Nephron (organoid): ENCODE results near the gene SLC38A8.

ENCODE experiments used
- H3K27ac Mint-ChIP-seq, 3 experiments: 2 replicates each; pipeline ENCODE4 v1.8.0; 2020; ENCODE audit warnings: mixed read lengths in 3 of 3, mild to moderate bottlenecking in 2 of 3, moderate library complexity in 1 of 3
- H3K27me3 Mint-ChIP-seq: 2 replicates; pipeline ENCODE4 v1.8.0; 2021; ENCODE audit warnings: low read depth, mild to moderate bottlenecking, moderate library complexity, mixed read lengths
- H3K36me3 Mint-ChIP-seq: 2 replicates; pipeline ENCODE4 v1.8.0; 2020; ENCODE audit warnings: low read depth, mixed read lengths
- H3K4me1 Mint-ChIP-seq: 2 replicates; pipeline ENCODE4 v1.8.0; 2020; ENCODE audit warnings: mixed read lengths
- H3K4me3 Mint-ChIP-seq, 3 experiments: 2 replicates each; pipeline ENCODE4 v1.8.0; 2020; ENCODE audit warnings: mild to moderate bottlenecking in 3 of 3, mixed read lengths in 3 of 3, moderate library complexity in 2 of 3
- H3K9me3 Mint-ChIP-seq: 2 replicates; pipeline ENCODE4 v1.8.0; 2020; ENCODE audit warnings: mixed read lengths
- TF ChIP-seq, protein P1 (sequence below), 3 experiments: fragments of 200-600 bp; sonication (generic); IDR thresholded peaks; one replicate each; pipeline ENCODE4 v1.5.0; 2021; ENCODE audit warnings: antibody characterized with exemption in 3 of 3; ENCODE audit not compliant: unreplicated experiment in 3 of 3

The SLC38A8 gene

DNA sequence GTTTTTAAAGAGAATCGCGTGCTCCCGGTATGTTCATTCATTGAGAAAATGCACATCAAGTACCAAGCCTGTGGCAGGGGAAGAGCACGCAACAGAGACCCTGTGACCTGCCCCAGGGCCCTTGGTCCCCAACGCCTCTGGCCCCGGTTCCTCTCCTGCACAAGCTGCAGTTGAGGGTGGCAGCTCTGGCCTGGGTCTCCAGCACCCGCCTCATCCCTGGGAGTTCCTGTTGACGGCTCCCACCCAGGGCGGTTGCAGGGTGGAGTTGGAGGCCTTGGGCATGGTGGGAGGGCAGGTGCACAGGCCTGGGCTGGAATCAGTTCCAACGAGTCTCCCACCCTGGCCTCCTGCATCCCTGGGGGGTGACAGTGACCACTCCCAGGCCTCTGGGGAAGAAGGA is 69.5 kb downstream of the SLC38A8 start:
- Mint-ChIP-seq H3K4me3 (no peak overlapping the region), H3K27me3 (peaks cover 42% of the 10 kb centered on the region), H3K27ac (no peak overlapping the region), H3K4me1 (no peaks in the 10 kb centered on the region), H3K9me3 (peaks cover 6% of the 10 kb centered on the region), H3K36me3 (peaks cover 3% of the 10 kb centered on the region)
- TF ChIP-seq, protein P1, sequence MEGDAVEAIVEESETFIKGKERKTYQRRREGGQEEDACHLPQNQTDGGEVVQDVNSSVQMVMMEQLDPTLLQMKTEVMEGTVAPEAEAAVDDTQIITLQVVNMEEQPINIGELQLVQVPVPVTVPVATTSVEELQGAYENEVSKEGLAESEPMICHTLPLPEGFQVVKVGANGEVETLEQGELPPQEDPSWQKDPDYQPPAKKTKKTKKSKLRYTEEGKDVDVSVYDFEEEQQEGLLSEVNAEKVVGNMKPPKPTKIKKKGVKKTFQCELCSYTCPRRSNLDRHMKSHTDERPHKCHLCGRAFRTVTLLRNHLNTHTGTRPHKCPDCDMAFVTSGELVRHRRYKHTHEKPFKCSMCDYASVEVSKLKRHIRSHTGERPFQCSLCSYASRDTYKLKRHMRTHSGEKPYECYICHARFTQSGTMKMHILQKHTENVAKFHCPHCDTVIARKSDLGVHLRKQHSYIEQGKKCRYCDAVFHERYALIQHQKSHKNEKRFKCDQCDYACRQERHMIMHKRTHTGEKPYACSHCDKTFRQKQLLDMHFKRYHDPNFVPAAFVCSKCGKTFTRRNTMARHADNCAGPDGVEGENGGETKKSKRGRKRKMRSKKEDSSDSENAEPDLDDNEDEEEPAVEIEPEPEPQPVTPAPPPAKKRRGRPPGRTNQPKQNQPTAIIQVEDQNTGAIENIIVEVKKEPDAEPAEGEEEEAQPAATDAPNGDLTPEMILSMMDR (IDR thresholded peaks at IDR 0.05; ENCODE audit: unreplicated experiment in 3 of 3), result no peak

DNA sequence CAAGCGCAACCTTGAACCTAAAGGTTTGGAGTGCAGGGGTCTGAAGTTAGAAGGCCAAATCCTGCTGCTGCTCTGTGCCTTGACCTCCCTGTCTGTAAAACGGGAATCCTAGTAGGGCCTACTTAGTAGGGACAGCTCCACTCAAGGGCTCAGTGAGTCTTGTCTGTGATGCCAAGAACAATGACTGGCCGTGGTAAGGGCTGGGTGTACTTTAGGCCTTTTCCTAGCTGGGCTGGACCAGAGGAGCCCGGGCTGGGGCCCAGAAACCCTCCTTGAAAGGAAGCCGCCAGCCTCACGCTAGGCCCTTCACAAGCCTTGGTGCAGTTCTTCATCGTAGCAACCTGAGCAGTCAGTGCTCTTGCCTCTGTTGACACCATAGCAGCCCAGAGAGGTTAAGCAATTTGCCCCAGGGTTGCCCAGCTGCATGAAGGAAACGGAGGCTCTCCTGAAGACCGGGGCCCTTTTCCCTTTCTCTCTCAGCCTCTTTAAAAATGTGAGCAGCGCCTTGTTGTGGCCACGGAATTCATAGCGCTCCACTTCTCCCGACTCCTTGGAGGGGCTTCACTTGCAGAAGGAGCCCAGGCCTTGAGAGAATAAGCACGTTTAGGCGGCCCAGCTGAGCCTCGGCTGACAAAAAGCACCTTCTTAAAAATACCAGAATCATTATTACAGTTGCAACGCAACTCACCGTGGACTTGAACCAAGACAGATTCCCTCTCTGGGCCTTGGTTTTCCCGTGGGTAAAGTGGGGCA is 70.2 kb downstream of the SLC38A8 start:
- TF ChIP-seq, protein P1 (IDR thresholded peaks at IDR 0.05; ENCODE audit: unreplicated experiment in 3 of 3), result no peak
- Mint-ChIP-seq H3K27ac (no peak overlapping the region), H3K27me3 (peaks cover 47% of the 10 kb centered on the region), H3K4me3 (no peak overlapping the region), H3K4me1 (no peaks in the 10 kb centered on the region), H3K9me3 (no peaks in the 10 kb centered on the region), H3K36me3 (no peaks in the 10 kb centered on the region)

DNA sequence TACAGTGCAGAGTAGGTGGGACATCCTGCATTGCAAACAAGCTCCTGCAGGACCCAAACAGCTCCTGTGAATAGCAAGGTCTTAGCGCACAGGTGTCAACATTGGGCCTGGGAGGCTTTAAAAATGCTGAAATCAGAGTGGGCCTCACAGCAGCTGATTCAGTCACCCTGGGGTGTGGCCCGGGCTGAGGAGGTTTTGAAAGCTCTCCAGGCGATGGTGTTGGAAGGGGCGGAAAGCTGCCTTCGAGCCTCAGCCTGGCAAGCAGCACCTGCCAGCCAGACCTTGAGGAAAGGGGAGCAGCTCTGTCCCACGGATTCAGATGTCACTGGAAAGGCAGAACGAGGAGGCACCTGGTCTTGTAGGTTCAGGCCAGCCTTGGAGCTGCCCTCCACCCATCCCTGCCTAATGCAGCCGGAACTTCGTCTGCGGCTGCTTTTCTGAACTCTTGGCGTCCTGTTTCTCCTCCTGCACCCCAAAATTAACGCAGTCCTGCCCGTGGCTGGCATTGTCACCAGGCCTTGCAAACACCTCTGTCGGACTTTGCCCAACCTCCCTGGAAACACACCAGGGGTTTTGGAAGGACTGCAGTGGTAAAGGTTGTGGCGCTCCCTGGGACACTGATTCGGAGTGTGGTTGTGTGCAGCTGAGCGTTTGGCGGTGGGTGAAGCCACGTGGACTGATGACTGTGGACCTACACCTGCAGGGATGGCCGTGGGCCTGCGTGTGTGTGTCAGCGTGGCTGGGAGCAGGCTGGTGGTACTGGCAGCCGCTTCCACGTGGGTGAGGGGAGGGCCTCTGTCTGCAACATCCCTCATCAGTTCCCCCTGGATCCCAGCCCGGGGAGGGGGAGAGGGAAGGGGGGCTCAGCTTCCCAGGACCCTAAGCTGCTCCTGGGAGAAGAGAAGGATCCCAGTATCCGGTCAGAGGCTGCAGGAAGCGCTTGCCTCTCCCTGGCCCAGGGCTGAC is 71.1 kb downstream of the SLC38A8 start:
- Mint-ChIP-seq H3K4me3 (peak overlapping the region in 1 of 3 experiments; percentile 29), H3K36me3 (no peaks in the 10 kb centered on the region), H3K27ac (no peak overlapping the region), H3K4me1 (no peaks in the 10 kb centered on the region), H3K27me3 (peaks cover 43% of the 10 kb centered on the region), H3K9me3 (no peaks in the 10 kb centered on the region)
- TF ChIP-seq, protein P1 (IDR thresholded peaks at IDR 0.05; ENCODE audit: unreplicated experiment in 3 of 3), result no peak

DNA sequence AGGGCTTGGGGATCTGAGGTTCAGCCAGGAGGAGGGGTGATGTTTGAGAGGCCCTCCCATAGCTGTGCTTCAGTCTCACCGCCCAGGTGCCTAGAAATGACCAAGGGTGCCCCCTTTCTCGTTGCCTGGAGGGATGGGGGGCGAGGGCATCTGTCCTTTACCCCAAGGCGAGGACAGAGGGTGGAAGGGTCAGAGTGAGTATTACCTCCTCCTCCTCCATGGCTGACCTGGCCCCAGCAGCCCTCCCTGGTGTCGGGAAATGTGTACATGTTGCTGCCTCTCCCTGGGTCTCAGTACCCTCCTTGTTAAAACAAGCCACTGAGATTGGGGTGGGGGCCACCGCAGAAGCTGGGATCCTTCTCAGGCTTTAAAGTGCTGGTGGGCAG is 72.2 kb downstream of the SLC38A8 start:
- Mint-ChIP-seq H3K27me3 (peaks cover 38% of the 10 kb centered on the region), H3K27ac (no peak overlapping the region), H3K9me3 (no peaks in the 10 kb centered on the region), H3K4me1 (no peaks in the 10 kb centered on the region), H3K4me3 (peak overlapping the region in 1 of 3 experiments; percentile 41), H3K36me3 (no peaks in the 10 kb centered on the region)
- TF ChIP-seq, protein P1 (IDR thresholded peaks at IDR 0.05; ENCODE audit: unreplicated experiment in 3 of 3), result no peak

DNA sequence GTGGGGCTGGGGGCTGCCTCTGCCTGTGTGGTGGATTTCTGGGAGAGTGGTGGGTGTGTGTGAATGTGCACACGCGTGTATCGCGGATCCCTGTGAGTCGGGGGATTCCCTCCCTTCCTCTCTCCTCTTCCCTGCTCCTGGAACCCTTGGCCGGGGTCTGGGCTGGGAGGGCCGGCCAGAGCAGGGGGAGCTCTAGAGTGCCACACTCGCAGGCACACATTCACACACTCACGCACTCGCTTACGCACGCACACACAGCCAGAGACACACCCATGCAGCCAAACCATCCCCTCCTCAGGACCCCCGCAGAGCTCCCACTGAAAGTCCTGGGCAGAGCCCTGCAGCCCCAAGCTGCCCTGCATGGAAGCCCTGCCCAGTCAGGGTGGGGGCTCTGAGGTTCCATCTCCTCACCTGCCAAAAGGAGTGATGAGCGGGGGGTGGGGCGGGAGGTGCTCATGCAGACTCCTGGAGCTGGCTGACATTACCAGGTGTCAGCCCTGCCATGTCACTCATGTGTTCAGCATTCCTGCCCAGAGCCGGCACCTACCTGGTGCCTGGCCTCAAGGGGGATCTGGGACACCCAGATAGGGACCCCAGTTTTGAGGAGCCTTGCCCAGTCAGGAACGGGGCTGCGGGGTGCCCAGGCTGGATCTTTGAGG is 72.7 kb downstream of the SLC38A8 start:
- H3K36me3 Mint-ChIP-seq, result no peaks in the 10 kb centered on the region
- no peaks in the 10 kb centered on the region for H3K9me3 Mint-ChIP-seq
- no peak overlapping the region for H3K27ac Mint-ChIP-seq
- H3K4me1 Mint-ChIP-seq, result no peaks in the 10 kb centered on the region
- H3K27me3 Mint-ChIP-seq, result peaks cover 38% of the 10 kb centered on the region
- H3K4me3 Mint-ChIP-seq, result peak overlapping the region; percentile 68 to 72 (median 72)
- TF ChIP-seq, protein P1 (IDR thresholded peaks at IDR 0.05; ENCODE audit: unreplicated experiment in 3 of 3), result no peak
